ENCODE data around the gene KRT80. TPM values are rescaled to one million over a fixed set of nuclear protein-coding genes. Genes with fewer than 3 reads are reported as not detected.
A peak's percentile ranks its signal among the peaks of the same experiment; 100 is the strongest.

The KRT80 gene
- total RNA-seq, 1 donor from 2014 or later, result not detected

DNA sequence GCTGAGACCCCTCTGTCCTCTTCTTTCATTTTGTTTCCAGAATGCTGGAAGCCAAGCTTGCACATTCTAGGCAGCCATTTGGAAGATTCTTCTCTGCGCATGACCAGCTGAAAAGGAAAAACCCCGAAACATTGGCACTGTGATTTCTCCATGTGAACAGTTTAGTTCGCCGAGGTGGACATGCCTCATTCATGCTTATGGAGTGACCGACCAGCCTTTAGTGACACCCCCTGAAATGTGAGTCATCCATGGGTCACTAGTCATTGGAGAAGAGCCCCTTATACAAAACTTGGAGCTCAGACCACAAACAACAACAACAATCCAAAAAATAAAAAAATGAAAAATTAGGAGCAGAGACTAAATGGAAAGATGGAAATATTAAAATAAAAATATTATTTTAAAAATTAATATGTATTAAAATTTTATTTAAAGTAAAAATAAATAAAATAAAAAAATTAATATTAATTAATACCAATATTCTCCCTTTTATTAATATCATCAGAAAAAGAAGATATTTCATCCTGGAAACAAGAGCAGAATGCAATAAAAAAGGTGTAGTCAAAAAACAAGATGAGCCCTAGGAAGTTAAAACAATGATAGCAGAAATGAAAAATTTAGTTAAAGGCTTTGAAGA lies 31.7 kb upstream of the KRT80 start:
- no peaks in the 10 kb centered on the region for H3K9me3 Mint-ChIP-seq (ENCODE audit: unreplicated experiment)
- H3K36me3 Mint-ChIP-seq (ENCODE audit: unreplicated experiment), result no peaks in the 10 kb centered on the region
- H3K27me3 Mint-ChIP-seq (ENCODE audit: unreplicated experiment), result no peaks in the 10 kb centered on the region
- no peaks in the 10 kb centered on the region for H3K4me1 Mint-ChIP-seq (ENCODE audit: low read depth, unreplicated experiment)
- TF ChIP-seq, protein P1, sequence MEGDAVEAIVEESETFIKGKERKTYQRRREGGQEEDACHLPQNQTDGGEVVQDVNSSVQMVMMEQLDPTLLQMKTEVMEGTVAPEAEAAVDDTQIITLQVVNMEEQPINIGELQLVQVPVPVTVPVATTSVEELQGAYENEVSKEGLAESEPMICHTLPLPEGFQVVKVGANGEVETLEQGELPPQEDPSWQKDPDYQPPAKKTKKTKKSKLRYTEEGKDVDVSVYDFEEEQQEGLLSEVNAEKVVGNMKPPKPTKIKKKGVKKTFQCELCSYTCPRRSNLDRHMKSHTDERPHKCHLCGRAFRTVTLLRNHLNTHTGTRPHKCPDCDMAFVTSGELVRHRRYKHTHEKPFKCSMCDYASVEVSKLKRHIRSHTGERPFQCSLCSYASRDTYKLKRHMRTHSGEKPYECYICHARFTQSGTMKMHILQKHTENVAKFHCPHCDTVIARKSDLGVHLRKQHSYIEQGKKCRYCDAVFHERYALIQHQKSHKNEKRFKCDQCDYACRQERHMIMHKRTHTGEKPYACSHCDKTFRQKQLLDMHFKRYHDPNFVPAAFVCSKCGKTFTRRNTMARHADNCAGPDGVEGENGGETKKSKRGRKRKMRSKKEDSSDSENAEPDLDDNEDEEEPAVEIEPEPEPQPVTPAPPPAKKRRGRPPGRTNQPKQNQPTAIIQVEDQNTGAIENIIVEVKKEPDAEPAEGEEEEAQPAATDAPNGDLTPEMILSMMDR (IDR thresholded peaks at IDR 0.05; ENCODE audit: partially characterized antibody, unreplicated experiment), result no peak
- DNase-seq, result no peak
- H3K27ac Mint-ChIP-seq (ENCODE audit: unreplicated experiment), result no peak overlapping the region
- H3K4me3 Mint-ChIP-seq (ENCODE audit: unreplicated experiment), result no peak overlapping the region

DNA sequence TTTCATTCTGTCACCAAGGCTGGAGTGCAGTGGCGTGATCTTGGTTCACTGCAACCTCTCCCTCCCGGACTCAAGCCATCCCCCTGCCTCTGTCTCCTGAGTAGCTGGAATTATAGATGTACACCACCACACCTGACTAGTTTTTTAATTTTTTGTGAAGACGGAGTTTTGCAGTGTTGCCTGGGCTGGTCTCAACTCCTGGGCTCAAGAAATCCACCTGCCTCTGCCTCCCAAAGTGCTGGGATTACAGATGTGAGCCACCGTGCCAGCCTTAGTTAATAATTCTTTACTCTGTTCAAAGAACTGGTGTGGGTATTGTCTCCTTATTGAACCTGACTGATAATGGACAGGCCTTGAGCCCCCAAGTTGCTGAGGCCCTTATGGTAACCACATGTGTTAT lies 30.9 kb upstream of the KRT80 start:
- no peak overlapping the region for H3K27ac Mint-ChIP-seq (ENCODE audit: unreplicated experiment)
- H3K36me3 Mint-ChIP-seq (ENCODE audit: unreplicated experiment), result no peaks in the 10 kb centered on the region
- no peaks in the 10 kb centered on the region for H3K4me1 Mint-ChIP-seq (ENCODE audit: low read depth, unreplicated experiment)
- no peak for DNase-seq
- H3K4me3 Mint-ChIP-seq (ENCODE audit: unreplicated experiment), result no peak overlapping the region
- H3K9me3 Mint-ChIP-seq (ENCODE audit: unreplicated experiment), result peaks cover under 1% of the 10 kb centered on the region
- TF ChIP-seq, protein P1 (IDR thresholded peaks at IDR 0.05; ENCODE audit: partially characterized antibody, unreplicated experiment), result no peak
- no peaks in the 10 kb centered on the region for H3K27me3 Mint-ChIP-seq (ENCODE audit: unreplicated experiment)

DNA sequence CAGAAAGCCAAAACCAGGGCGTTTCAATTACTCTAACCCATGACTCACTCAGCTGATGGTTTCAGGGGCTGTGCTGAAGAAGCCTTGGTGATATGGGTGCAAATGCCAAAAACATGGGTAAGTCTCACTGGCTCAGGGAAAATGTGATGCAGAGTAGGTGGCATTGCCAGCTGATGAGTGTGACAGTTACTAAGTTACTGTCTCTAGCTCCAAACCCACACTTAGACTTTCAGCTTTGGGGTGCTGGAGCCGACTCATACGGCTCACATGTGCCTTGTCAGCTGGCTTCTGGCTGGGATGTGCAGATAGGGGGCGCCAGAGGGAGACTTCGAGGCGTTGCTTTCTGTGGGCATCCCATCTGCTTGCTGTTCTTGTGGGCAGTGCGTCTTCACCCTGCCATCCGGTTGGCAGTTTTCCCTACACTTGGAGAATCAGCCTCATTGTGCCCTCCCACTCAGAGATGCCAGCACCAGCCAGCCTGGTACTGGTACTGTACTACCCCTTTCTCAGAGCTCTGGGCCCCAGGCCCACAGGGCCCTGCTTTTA lies 30.2 kb upstream of the KRT80 start:
- Mint-ChIP-seq H3K4me3 (ENCODE audit: unreplicated experiment) (no peak overlapping the region), H3K27ac (ENCODE audit: unreplicated experiment) (no peak overlapping the region), H3K27me3 (ENCODE audit: unreplicated experiment) (no peaks in the 10 kb centered on the region), H3K9me3 (ENCODE audit: unreplicated experiment) (peaks cover 2% of the 10 kb centered on the region), H3K4me1 (ENCODE audit: low read depth, unreplicated experiment) (no peaks in the 10 kb centered on the region), H3K36me3 (ENCODE audit: unreplicated experiment) (no peaks in the 10 kb centered on the region)
- DNase-seq, result peak; percentile 79
- TF ChIP-seq, protein P1 (IDR thresholded peaks at IDR 0.05; ENCODE audit: partially characterized antibody, unreplicated experiment), result peak; percentile 68

DNA sequence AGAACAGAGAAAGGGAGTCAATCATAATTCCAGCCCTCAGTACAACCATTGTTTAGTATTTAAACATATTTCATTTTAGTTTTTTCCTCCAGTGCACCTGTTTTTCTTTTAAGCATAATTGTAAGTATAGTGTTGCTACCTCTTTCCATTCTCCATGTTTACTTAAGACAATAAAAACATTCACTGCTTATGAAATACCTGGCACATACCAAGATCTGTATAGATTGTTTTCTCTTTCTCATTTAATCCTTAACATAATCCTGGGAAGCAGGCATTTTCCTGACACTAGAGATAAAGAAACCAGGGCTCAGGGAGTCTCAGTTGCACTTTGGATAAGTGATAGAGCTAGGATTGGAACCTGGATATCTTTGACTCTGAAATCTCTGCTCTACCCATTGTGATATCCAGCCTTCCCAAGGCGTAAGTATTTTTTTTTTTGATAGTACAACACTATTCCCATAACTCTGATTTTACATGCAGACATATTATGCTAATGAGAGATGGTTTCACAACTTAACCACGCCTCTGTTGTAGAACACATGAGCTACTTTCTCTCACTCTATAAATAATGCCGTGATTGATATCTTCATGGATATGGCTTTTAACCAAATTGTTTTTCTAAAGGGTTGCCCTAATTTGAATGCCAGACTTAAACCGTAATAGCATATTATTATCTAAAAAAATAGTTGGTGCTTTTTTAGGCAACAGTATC lies 29.4 kb upstream of the KRT80 start:
- no peak for DNase-seq
- no peak overlapping the region for H3K27ac Mint-ChIP-seq (ENCODE audit: unreplicated experiment)
- no peaks in the 10 kb centered on the region for H3K36me3 Mint-ChIP-seq (ENCODE audit: unreplicated experiment)
- no peaks in the 10 kb centered on the region for H3K4me1 Mint-ChIP-seq (ENCODE audit: low read depth, unreplicated experiment)
- H3K9me3 Mint-ChIP-seq (ENCODE audit: unreplicated experiment), result peaks cover 2% of the 10 kb centered on the region
- TF ChIP-seq, protein P1 (IDR thresholded peaks at IDR 0.05; ENCODE audit: partially characterized antibody, unreplicated experiment), result no peak
- no peak overlapping the region for H3K4me3 Mint-ChIP-seq (ENCODE audit: unreplicated experiment)
- H3K27me3 Mint-ChIP-seq (ENCODE audit: unreplicated experiment), result peaks cover 4% of the 10 kb centered on the region

DNA sequence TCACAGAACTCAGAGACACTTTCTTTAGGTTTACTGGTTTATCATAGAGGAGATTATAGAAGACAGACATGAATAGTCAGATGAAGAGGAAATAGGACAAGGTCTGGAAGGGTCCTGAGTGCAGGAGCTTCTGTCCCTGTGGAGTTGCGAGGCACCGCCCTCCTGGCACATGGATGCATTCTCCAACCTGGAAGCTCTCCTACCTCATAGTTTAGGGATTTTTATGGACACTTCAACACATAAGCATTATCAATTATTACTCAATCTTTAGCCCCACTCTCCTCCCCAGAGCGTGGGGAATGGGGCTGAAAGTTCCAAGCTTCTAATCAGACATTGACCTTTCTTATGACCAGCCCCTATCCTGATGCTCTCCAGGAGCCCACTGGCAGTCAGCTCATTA lies 28.7 kb upstream of the KRT80 start:
- H3K9me3 Mint-ChIP-seq (ENCODE audit: unreplicated experiment), result peaks cover 2% of the 10 kb centered on the region
- H3K27ac Mint-ChIP-seq (ENCODE audit: unreplicated experiment), result no peak overlapping the region
- TF ChIP-seq, protein P1 (IDR thresholded peaks at IDR 0.05; ENCODE audit: partially characterized antibody, unreplicated experiment), result no peak
- H3K4me3 Mint-ChIP-seq (ENCODE audit: unreplicated experiment), result no peak overlapping the region
- H3K27me3 Mint-ChIP-seq (ENCODE audit: unreplicated experiment), result peaks cover 6% of the 10 kb centered on the region
- H3K36me3 Mint-ChIP-seq (ENCODE audit: unreplicated experiment), result no peaks in the 10 kb centered on the region
- no peaks in the 10 kb centered on the region for H3K4me1 Mint-ChIP-seq (ENCODE audit: low read depth, unreplicated experiment)
- no peak for DNase-seq
